ENCODE data around the gene CLEC4G.

DNA sequence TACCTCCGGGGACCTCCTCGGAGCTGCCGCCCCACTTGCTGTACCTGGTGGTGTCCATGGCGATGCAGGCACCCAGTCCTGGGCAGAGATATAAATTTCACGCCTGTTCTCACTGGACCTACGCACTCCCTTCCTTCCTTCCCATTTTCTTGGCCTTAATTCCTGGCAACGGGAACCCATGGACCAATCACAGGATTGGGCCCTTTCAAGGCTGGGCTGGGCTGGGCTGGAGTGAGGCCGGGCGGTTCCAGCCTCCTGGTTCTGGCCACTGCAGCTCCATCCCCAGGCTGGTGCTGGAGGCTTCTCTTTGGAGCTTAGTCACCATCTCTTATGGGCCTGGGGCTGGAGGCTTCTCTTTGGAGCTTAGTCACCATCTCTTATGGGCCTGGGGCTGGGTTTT lies at the start of gene CLEC4G:
- TF ChIP-seq, protein P1, sequence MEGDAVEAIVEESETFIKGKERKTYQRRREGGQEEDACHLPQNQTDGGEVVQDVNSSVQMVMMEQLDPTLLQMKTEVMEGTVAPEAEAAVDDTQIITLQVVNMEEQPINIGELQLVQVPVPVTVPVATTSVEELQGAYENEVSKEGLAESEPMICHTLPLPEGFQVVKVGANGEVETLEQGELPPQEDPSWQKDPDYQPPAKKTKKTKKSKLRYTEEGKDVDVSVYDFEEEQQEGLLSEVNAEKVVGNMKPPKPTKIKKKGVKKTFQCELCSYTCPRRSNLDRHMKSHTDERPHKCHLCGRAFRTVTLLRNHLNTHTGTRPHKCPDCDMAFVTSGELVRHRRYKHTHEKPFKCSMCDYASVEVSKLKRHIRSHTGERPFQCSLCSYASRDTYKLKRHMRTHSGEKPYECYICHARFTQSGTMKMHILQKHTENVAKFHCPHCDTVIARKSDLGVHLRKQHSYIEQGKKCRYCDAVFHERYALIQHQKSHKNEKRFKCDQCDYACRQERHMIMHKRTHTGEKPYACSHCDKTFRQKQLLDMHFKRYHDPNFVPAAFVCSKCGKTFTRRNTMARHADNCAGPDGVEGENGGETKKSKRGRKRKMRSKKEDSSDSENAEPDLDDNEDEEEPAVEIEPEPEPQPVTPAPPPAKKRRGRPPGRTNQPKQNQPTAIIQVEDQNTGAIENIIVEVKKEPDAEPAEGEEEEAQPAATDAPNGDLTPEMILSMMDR (IDR thresholded peaks at IDR 0.05; ENCODE audit: low read depth, low read length), result no peak
- TF ChIP-seq EZH2phosphoT487 (IDR thresholded peaks at IDR 0.05; ENCODE audit: low read depth), result no peak

All from OCI-LY3 (cell line).